ENCODE data around the gene FRMPD1. TPM values are rescaled to one million over a fixed set of nuclear protein-coding genes. Genes with fewer than 3 reads are reported as not detected.

The FRMPD1 gene
- total and polyA plus RNA-seq, 2 experiments from 2014 or later: not detected

DNA sequence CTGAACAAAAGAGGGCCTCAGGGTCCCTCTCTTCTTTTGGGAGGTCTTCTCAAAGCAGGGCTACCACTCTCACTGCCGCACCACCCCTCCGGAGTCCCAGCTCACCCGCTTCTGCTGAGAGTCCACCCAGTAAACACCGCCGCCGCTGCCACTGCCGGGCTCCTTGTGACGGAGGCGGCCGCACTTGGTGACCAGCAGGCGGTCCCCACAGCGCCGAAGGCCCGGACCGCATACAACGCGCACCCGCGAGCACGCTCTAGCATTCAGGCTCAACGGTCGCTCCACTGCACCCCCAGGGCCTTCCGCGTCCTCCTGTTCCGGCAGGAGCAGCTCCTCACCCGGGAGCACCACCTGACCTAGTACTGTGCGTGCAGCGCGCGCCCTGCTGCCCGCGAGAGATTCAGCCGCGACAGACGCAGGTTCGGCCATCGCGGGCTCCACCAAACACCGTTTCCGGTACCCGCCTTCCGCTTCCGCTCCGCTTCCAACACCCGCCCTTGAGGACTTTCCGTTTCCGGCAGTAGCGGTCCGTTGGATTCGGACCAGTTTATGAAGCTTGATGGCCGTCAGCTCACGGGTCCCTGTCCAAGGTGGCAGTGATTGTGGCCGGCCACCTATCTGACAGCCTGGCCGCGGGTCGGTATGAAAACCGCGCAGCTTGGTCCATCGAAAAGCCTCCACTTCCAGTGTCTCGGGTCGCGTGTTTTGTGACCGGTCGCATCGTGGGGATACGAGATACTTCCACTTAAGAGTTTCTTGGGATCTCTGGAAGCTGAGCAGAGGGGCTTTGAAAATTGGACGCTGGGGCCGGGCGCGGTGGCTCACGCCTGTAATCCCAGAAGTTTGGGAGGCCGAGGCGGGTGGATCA is 134.1 kb downstream of the FRMPD1 start, which contains the start of gene EXOSC3:
Gene EXOSC3, minus strand, starts transcription at position 449 of the 868 bp plus-strand sequence. Its CDS starts 20 bp downstream, at position 429.
- peaks cover 59% of the 10 kb centered on the region for H3K79me2 ChIP-seq (ENCODE audit: insufficient read depth)
- H3K9ac ChIP-seq: peak within 1 kb of the TSS; percentile 94
- no peaks in the 10 kb centered on the region for H4K20me1 ChIP-seq (ENCODE audit: insufficient read depth)
- peaks cover 1% of the 10 kb centered on the region; the same call in 1 of the 2 replicates for H3F3A ChIP-seq (ENCODE audit: insufficient read depth)
- no peaks in the 10 kb centered on the region for H3K9me2 ChIP-seq (ENCODE audit: insufficient read depth)
- peak within 1 kb of the TSS; percentile 71 for H3K27ac ChIP-seq
- DNase-seq: peak; percentile 99
- H3K36me3 ChIP-seq (ENCODE audit: low read depth): peaks cover 26% of the 10 kb centered on the region
- in situ Hi-C loops (cut with MboI): no loop called here
- no peaks in the 10 kb centered on the region for H3K9me3 ChIP-seq (ENCODE audit: low read depth)
- WGBS, 2 experiments (ENCODE audit: low coverage in 1 of 2, low lambda C conversion rate in 2 of 2, missing lambda C conversion rate in 2 of 2): 1 to 2% methylated on average over 65 to 73 of the region's 73 CpGs
- H3K4me3 ChIP-seq: peak within 1 kb of the TSS; percentile 99
- no peaks in the 10 kb centered on the region for H3K27me3 ChIP-seq (replicated peaks; ENCODE audit: insufficient read depth)
- H3K4me2 ChIP-seq (ENCODE audit: unreplicated experiment): peak within 1 kb of the TSS; percentile 100
- peak within 1 kb of the TSS; percentile 99 for H2AFZ ChIP-seq
- peaks cover 11% of the 10 kb centered on the region for H3K4me1 ChIP-seq (ENCODE audit: insufficient read depth)
- TF ChIP-seq EZH2phosphoT487 (IDR thresholded peaks at IDR 0.05; ENCODE audit: insufficient read depth, low read depth): no peak
- TF ChIP-seq EZH2 (IDR thresholded peaks at IDR 0.05; ENCODE audit: insufficient read depth, poor library complexity, severe bottlenecking): no peak

DNA sequence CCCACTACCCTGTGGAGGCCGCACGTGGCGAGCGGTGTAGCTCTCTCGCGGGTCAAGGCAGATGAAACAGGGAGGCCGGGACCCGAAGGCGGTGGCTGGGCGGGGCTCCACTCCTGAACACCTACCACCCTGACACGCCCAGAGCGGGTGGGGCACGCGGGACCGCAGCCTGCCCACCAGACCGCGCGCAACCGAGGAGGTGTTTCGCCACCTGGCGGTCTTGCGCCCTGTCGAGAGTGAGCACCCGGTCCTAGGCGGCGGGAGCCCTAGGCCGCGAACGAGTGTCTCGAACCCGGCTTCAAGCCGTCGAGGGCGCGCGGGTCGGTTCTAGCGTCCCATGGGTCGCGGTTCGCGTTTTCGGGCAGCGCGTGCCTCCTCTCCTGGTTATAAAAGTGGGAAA is 136.3 kb downstream of the FRMPD1 start:
- no peaks in the 10 kb centered on the region for H3F3A ChIP-seq (ENCODE audit: insufficient read depth)
- H3K4me1 ChIP-seq (ENCODE audit: insufficient read depth): peaks cover 11% of the 10 kb centered on the region
- WGBS, 2 experiments (ENCODE audit: low coverage in 1 of 2, low lambda C conversion rate in 2 of 2, missing lambda C conversion rate in 2 of 2): 70 to 73% methylated on average over 43 to 45 of the region's 45 CpGs
- peaks cover 11% of the 10 kb centered on the region for H3K36me3 ChIP-seq (ENCODE audit: low read depth)
- no peak overlapping the region for H3K4me2 ChIP-seq (ENCODE audit: unreplicated experiment)
- no peaks in the 10 kb centered on the region for H3K27me3 ChIP-seq (replicated peaks; ENCODE audit: insufficient read depth)
- in situ Hi-C loops (cut with MboI): no loop called here
- no peaks in the 10 kb centered on the region for H4K20me1 ChIP-seq (ENCODE audit: insufficient read depth)
- TF ChIP-seq EZH2 (IDR thresholded peaks at IDR 0.05; ENCODE audit: insufficient read depth, poor library complexity, severe bottlenecking): no peak
- no peak for TF ChIP-seq EZH2phosphoT487 (IDR thresholded peaks at IDR 0.05; ENCODE audit: insufficient read depth, low read depth)
- H3K27ac ChIP-seq: no peak overlapping the region
- H2AFZ ChIP-seq: no peak overlapping the region
- H3K4me3 ChIP-seq: no peak overlapping the region
- H3K79me2 ChIP-seq (ENCODE audit: insufficient read depth): peaks cover 39% of the 10 kb centered on the region
- no peaks in the 10 kb centered on the region for H3K9me3 ChIP-seq (ENCODE audit: low read depth)
- no peaks in the 10 kb centered on the region for H3K9me2 ChIP-seq (ENCODE audit: insufficient read depth)
- H3K9ac ChIP-seq: no peak overlapping the region
- DNase-seq: no peak

DNA sequence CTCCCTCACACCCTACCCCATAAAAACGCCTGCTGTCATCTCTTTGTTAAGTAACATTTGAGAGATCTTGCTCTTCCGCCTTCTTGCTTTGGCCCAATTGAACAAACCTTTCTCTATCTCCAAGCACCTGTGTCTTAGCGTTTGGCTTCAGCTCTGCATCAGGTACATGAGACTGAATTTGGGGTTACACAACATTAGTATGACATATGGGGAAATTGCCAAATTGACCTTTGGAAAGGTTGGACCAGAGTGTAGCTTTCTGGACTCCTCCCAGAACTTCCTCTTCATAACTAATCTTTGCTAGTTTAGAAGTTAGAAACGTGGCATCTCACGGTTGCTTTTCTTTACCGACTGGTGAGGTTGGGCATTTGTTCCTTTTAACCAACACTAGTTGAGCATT is 137.6 kb downstream of the FRMPD1 start:
- Histone ChIP-seq H3K27me3 (replicated peaks; ENCODE audit: insufficient read depth) (no peaks in the 10 kb centered on the region), H3K9ac (no peak overlapping the region), H3K27ac (no peak overlapping the region), H2AFZ (no peak overlapping the region), H3K36me3 (ENCODE audit: low read depth) (no peaks in the 10 kb centered on the region), H3K79me2 (ENCODE audit: insufficient read depth) (peaks cover 26% of the 10 kb centered on the region), H4K20me1 (ENCODE audit: insufficient read depth) (no peaks in the 10 kb centered on the region), H3K4me3 (no peak overlapping the region), H3K4me2 (ENCODE audit: unreplicated experiment) (no peak overlapping the region), H3K9me2 (ENCODE audit: insufficient read depth) (no peaks in the 10 kb centered on the region), H3F3A (ENCODE audit: insufficient read depth) (no peaks in the 10 kb centered on the region), H3K4me1 (ENCODE audit: insufficient read depth) (peaks cover 9% of the 10 kb centered on the region), H3K9me3 (ENCODE audit: low read depth) (no peaks in the 10 kb centered on the region)
- in situ Hi-C loops (cut with MboI): no loop called here
- DNase-seq: no peak
- WGBS, 2 experiments (ENCODE audit: low coverage in 1 of 2, low lambda C conversion rate in 2 of 2, missing lambda C conversion rate in 2 of 2): 55 to 61% methylated on average over 6 of the region's 6 CpGs
- TF ChIP-seq EZH2phosphoT487 (IDR thresholded peaks at IDR 0.05; ENCODE audit: insufficient read depth, low read depth) (no peak), EZH2 (IDR thresholded peaks at IDR 0.05; ENCODE audit: insufficient read depth, poor library complexity, severe bottlenecking) (no peak)

DNA sequence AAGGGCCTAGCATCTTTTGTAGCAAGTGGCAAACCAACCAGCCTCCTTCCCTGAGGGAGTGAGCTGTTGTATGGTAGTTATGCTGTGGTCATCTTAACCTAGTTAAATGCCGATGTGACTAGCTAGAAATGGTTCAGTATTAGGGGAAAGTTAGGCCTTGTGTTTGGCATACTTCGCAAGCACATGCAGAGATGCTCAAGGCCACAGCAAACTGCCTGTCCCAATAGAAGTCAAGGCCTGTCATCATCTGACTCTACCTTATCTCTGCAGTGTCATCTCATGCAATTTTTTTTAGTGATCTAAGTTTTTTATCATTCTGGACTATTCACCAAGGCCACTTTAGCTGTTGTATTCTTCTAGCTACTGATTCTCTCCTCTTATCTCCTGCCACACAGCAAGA is 139.3 kb downstream of the FRMPD1 start:
- WGBS, 2 experiments (ENCODE audit: low coverage in 1 of 2, low lambda C conversion rate in 2 of 2, missing lambda C conversion rate in 2 of 2): 87 to 88% methylated on average over 2 of the region's 2 CpGs
- Histone ChIP-seq H3K4me2 (ENCODE audit: unreplicated experiment) (no peak overlapping the region), H3K9ac (no peak overlapping the region), H3K9me2 (ENCODE audit: insufficient read depth) (no peaks in the 10 kb centered on the region), H4K20me1 (ENCODE audit: insufficient read depth) (no peaks in the 10 kb centered on the region), H3K4me3 (no peak overlapping the region), H3K4me1 (ENCODE audit: insufficient read depth) (no peaks in the 10 kb centered on the region), H2AFZ (no peak overlapping the region), H3K79me2 (ENCODE audit: insufficient read depth) (peaks cover 8% of the 10 kb centered on the region; the same call in 1 of the 2 replicates), H3K27me3 (replicated peaks; ENCODE audit: insufficient read depth) (no peaks in the 10 kb centered on the region), H3K36me3 (ENCODE audit: low read depth) (no peaks in the 10 kb centered on the region), H3K27ac (no peak overlapping the region), H3F3A (ENCODE audit: insufficient read depth) (no peaks in the 10 kb centered on the region), H3K9me3 (ENCODE audit: low read depth) (no peaks in the 10 kb centered on the region)
- TF ChIP-seq EZH2phosphoT487 (IDR thresholded peaks at IDR 0.05; ENCODE audit: insufficient read depth, low read depth): no peak
- TF ChIP-seq EZH2 (IDR thresholded peaks at IDR 0.05; ENCODE audit: insufficient read depth, poor library complexity, severe bottlenecking): no peak
- in situ Hi-C loops (cut with MboI): no loop called here
- DNase-seq: no peak
